GM12878 (cell line): Measurements from ENCODE around the gene ESYT3. TPM values are rescaled to one million over a fixed set of nuclear protein-coding genes. Genes with fewer than 3 reads are reported as not detected.

Experiments used
- ATAC-seq: fragments of 200-7000 bp; cut with Tn5 transposase; 3 replicates; pipeline ENCODE4 v1.9.1; 2020; ENCODE audit warnings: mild to moderate bottlenecking, moderate library complexity
- BruUV-seq: library from RNA; stranded (reverse); fragments of 400-500 nt; replicated peaks from 2 replicates; lab custom pipeline; 2021; lab: Mats Ljungman, UMichigan
- CTCF ChIA-PET: fragments of 300-600 bp; sonication (Branson Sonifier 250); formaldehyde crosslinking; extraction: SDS; loops from one replicate; lab custom pipeline; 2021; ENCODE audit warnings: inconsistent platforms; lab: Yijun Ruan, JAX
- POLR2A ChIA-PET: fragments of 350-600 bp; formaldehyde crosslinking; extraction: SDS; loops from one replicate; lab custom pipeline; 2021; ENCODE audit warnings: inconsistent platforms; lab: Charles Lee
- RAD21 ChIA-PET: fragments of 300-600 bp; sonication (Branson Sonifier 250); formaldehyde crosslinking; loops from one replicate; lab custom pipeline; 2023; ENCODE audit warnings: antibody characterized with exemption; ENCODE audit not compliant: unreplicated experiment; lab: Charles Lee
- SMC1A ChIA-PET: fragments of 300-600 bp; sonication (Branson Sonifier 250); formaldehyde crosslinking; loops from one replicate; lab custom pipeline; 2023; ENCODE audit not compliant: unreplicated experiment, uncharacterized antibody; lab: Charles Lee
- DNase-seq: peaks from one replicate; pipeline ENCODE4 v3.0.0-alpha.2; 2011; ENCODE audit warnings: low read depth, low spot score
- FAIRE-seq: peaks from 3 replicates; lab custom pipeline; 2011; peaks lifted over from hg19 to GRCh38; lab: Jason Lieb, UNC
- H2AFZ ChIP-seq: 2 replicates; pipeline ENCODE4 v1.6.0; 2011; ENCODE audit warnings: low read depth, low read length, control low read depth; ENCODE audit not compliant: control insufficient read depth
- H3K27ac ChIP-seq: 2 replicates; pipeline ENCODE4 v1.5.1; 2011; ENCODE audit warnings: control low read depth; ENCODE audit not compliant: control insufficient read depth, insufficient read depth
- H3K27me3 ChIP-seq, 2 experiments: replicated peaks in 1 of 2; 2 replicates each; pipeline versions ENCODE4 v1.6.0 to v1.6.1; 2011; ENCODE audit warnings: low read length in 1 of 2; ENCODE audit not compliant: control insufficient read depth in 2 of 2, insufficient read depth in 2 of 2
- H3K36me3 ChIP-seq, 2 experiments: 2 replicates each; pipeline ENCODE4 v1.5.1; 2011; ENCODE audit warnings: low read length in 1 of 2; ENCODE audit not compliant: control insufficient read depth in 2 of 2, insufficient read depth in 2 of 2
- H3K4me1 ChIP-seq: 2 replicates; pipeline ENCODE4 v1.6.1; 2011; ENCODE audit warnings: mild to moderate bottlenecking, low read length, moderate library complexity, mixed read lengths; ENCODE audit not compliant: control insufficient read depth, insufficient read depth
- H3K4me2 ChIP-seq: 2 replicates; pipeline ENCODE4 v1.6.0; 2011; ENCODE audit warnings: control low read depth; ENCODE audit not compliant: control insufficient read depth, insufficient read depth
- H3K4me3 ChIP-seq: fragments of 200-600 bp; sonication (generic); 2 replicates; pipeline ENCODE4 v1.5.1; 2016
- H3K79me2 ChIP-seq: 2 replicates; pipeline ENCODE4 v1.6.0; 2011; ENCODE audit warnings: low read length; ENCODE audit not compliant: control insufficient read depth, insufficient read depth
- H3K9ac ChIP-seq: 2 replicates; pipeline ENCODE4 v1.8.0; 2011; ENCODE audit warnings: low read length, control low read depth, mixed read lengths; ENCODE audit not compliant: control insufficient read depth, insufficient read depth
- H3K9me3 ChIP-seq: replicated peaks from 3 replicates; pipeline ENCODE4 v1.5.1; 2011; ENCODE audit warnings: mild to moderate bottlenecking, low read length; ENCODE audit not compliant: control insufficient read depth, insufficient read depth
- H4K20me1 ChIP-seq: 2 replicates; pipeline ENCODE4 v1.6.0; 2011; ENCODE audit not compliant: control insufficient read depth, insufficient read depth
- ELK1 ChIP-seq: IDR thresholded peaks from 2 replicates; pipeline ENCODE4 v1.6.1; 2012; ENCODE audit warnings: low read depth, low read length, improper control_type of control experiment
- MTA3 ChIP-seq: IDR thresholded peaks from 2 replicates; pipeline ENCODE4 v1.6.1; 2012; ENCODE audit warnings: low read length, inconsistent platforms, borderline replicate concordance
- NFYB ChIP-seq: IDR thresholded peaks from 2 replicates; pipeline ENCODE4 v1.6.1; 2011; ENCODE audit warnings: low read depth, mild to moderate bottlenecking, low read length, improper control_type of control experiment, moderate library complexity; ENCODE audit not compliant: insufficient read depth
- NR2C2 ChIP-seq: IDR thresholded peaks from 2 replicates; pipeline ENCODE4 v1.6.1; 2011; ENCODE audit warnings: borderline replicate concordance, low read depth; ENCODE audit not compliant: control insufficient read depth, insufficient read length
- SMAD1 ChIP-seq: fragments of 450-650 bp; IDR thresholded peaks from 2 replicates; pipeline ENCODE4 v1.6.1; 2018; ENCODE audit warnings: mild to moderate bottlenecking, low read depth; ENCODE audit not compliant: partially characterized antibody
- USF1 ChIP-seq: IDR thresholded peaks from 2 replicates; pipeline ENCODE4 v1.6.1; 2011; ENCODE audit warnings: borderline replicate concordance, low read depth, mild to moderate bottlenecking, moderate library complexity, mixed read lengths, low read length; ENCODE audit not compliant: insufficient read depth; ENCODE audit errors: extremely low read length
- WRNIP1 ChIP-seq: IDR thresholded peaks from 2 replicates; pipeline ENCODE4 v1.6.1; 2011; ENCODE audit warnings: low read depth, low read length, improper control_type of control experiment, borderline replicate concordance
- YBX1 ChIP-seq: fragments of 450-650 bp; IDR thresholded peaks from 2 replicates; pipeline ENCODE4 v1.6.1; 2016; ENCODE audit warnings: antibody characterized with exemption
- WGBS: methylation state at CpG from one replicate; pipeline ENCODE4 v1.1.6; 2016; ENCODE audit warnings: low lambda C conversion rate; ENCODE audit not compliant: insufficient replicate concordance, insufficient coverage; ENCODE audit errors: missing lambda C conversion rate; 5-methylcytosine and 5-hydroxymethylcytosine counted together
- in situ Hi-C: fragments of 300-500 bp; cut with MboI; formaldehyde crosslinking; loops from 9 replicates; pipeline ENCODE4 v1.14.3; 2018; ENCODE audit warnings: mixed read lengths
- intact Hi-C: fragments of 100-400 bp; cut with micrococcal nuclease; formaldehyde crosslinking; loops from one replicate; pipeline ENCODE4 v1.14.2; 2022; ENCODE audit not compliant: unreplicated experiment
- polyA plus RNA-seq, 11 experiments: library from polyadenylated mRNA; depleted of rRNA in 4 of 11; unstranded in 6 of 11; stranded (reverse) in 5 of 11; fragments of >200 nt; fragmentation: Nextera tagmentation in 4 of 11; fragmentation: Illumina TruSeq in 1 of 11; extraction: Ambion mirVana in 4 of 11; extraction: Trizol in 1 of 11; gene quantifications; 1 replicate in 1 of 11; 2 replicates in 10 of 11; pipeline versions ENCODE4 v1.2.1 to v1.2.3, GENCODE V29; 2011 to 2016; ENCODE audit warnings: inconsistent platforms in 2 of 11, missing spikeins in 2 of 11, low read depth in 1 of 11
- total RNA-seq, 4 experiments: library from RNA; depleted of rRNA in 3 of 4; stranded (reverse); fragments of >200 nt in 3 of 4; fragmentation: Illumina TruSeq in 1 of 4; extraction: Trizol in 1 of 4; gene quantifications; 2 replicates each; pipeline versions ENCODE4 v1.2.1 to v1.2.3, GENCODE V29; 2013 to 2021

The ESYT3 gene
- total and polyA plus RNA-seq, 10 of the 15 experiments (the other 5 are each of a cell fraction or from before 2014, with no cell fraction given), result not detected

GRCh38 chr3:138384976-138385375 lies 49.4 kb upstream of the ESYT3 start:
- H3K27me3 ChIP-seq, result peaks cover 0 to 7% of the 10 kb centered on the region in 2 experiments; a peak in 3 of 4 replicates
- no peaks in the 10 kb centered on the region for H3K9me3 ChIP-seq
- ChIA-PET POLR2A (no interaction called here), SMC1A (no interaction called here), CTCF (no interaction called here), RAD21 (no interaction called here)
- ATAC-seq (no peak), FAIRE-seq (no peak), DNase-seq (no peak)
- WGBS, result 45% methylated on average over 4 of the region's 5 CpGs
- no peaks in the 10 kb centered on the region for H3K79me2 ChIP-seq
- TF ChIP-seq MTA3, result no peak
- TF ChIP-seq WRNIP1, result no peak
- no peak for TF ChIP-seq ELK1
- TF ChIP-seq USF1, result no peak
- no peak for TF ChIP-seq NFYB
- TF ChIP-seq SMAD1, result no peak
- no peak for TF ChIP-seq YBX1
- TF ChIP-seq NR2C2, result no peak
- H3K4me1 ChIP-seq, result no peaks in the 10 kb centered on the region
- H3K27ac ChIP-seq, result no peak overlapping the region
- H4K20me1 ChIP-seq, result no peaks in the 10 kb centered on the region
- no peak overlapping the region for H3K4me3 ChIP-seq
- intact Hi-C loops (no loop called here), in situ Hi-C loops (no loop called here)
- H3K9ac ChIP-seq, result no peak overlapping the region
- no peak overlapping the region for H3K4me2 ChIP-seq
- no peak overlapping the region for H2AFZ ChIP-seq
- no TSS peak for BruUV-seq
- H3K36me3 ChIP-seq, result no peaks in the 10 kb centered on the region
